H9 (cell line): Measurements from ENCODE around the gene IBA57. TPM values are rescaled to one million over a fixed set of nuclear protein-coding genes. Genes with fewer than 3 reads are reported as not detected.

Experiments used
- DNase-seq: peaks from one replicate; pipeline ENCODE4 v3.0.0-alpha.2; 2017
- H2AFZ ChIP-seq: one replicate; pipeline ENCODE4 v1.6.1; 2013; ENCODE audit warnings: mild to moderate bottlenecking, low read length, control low read depth, moderate library complexity
- H2AK5ac ChIP-seq: 2 replicates; pipeline ENCODE4 v1.6.1; 2013; ENCODE audit warnings: low read length, control low read depth, mixed read lengths; ENCODE audit not compliant: insufficient read length
- H2BK120ac ChIP-seq: one replicate; pipeline ENCODE4 v1.6.1; 2013; ENCODE audit warnings: low read depth, mild to moderate bottlenecking, low read length, control low read depth, inconsistent platforms; ENCODE audit not compliant: poor library complexity, severe bottlenecking
- H2BK12ac ChIP-seq: 2 replicates; pipeline ENCODE4 v1.6.1; 2013; ENCODE audit warnings: low read length, control low read depth, mixed read lengths, low read depth; ENCODE audit not compliant: insufficient read length
- H2BK15ac ChIP-seq: 2 replicates; pipeline ENCODE4 v1.6.1; 2013; ENCODE audit warnings: low read depth, low read length, control low read depth
- H2BK20ac ChIP-seq: one replicate; pipeline ENCODE4 v1.6.1; 2013; ENCODE audit warnings: low read depth, mild to moderate bottlenecking, low read length, control low read depth, inconsistent platforms; ENCODE audit not compliant: poor library complexity, severe bottlenecking
- H2BK5ac ChIP-seq: 2 replicates; pipeline ENCODE4 v1.6.1; 2013; ENCODE audit warnings: low read length, control low read depth, mixed read lengths; ENCODE audit not compliant: insufficient read length
- H3K14ac ChIP-seq: 2 replicates; pipeline ENCODE4 v1.6.1; 2013; ENCODE audit warnings: low read length, control low read depth; ENCODE audit not compliant: insufficient read depth
- H3K18ac ChIP-seq: 2 replicates; pipeline ENCODE4 v1.6.1; 2013; ENCODE audit warnings: low read depth, mild to moderate bottlenecking, mixed read lengths, low read length, control low read depth; ENCODE audit not compliant: insufficient read length
- H3K23ac ChIP-seq: 2 replicates; pipeline ENCODE4 v1.6.1; 2013; ENCODE audit warnings: low read length, control low read depth, mixed read lengths, low read depth; ENCODE audit not compliant: insufficient read length
- H3K23me2 ChIP-seq: 2 replicates; pipeline ENCODE4 v1.6.1; 2013; ENCODE audit warnings: low read depth, mild to moderate bottlenecking, mixed read lengths, low read length, control low read depth; ENCODE audit not compliant: insufficient read length, poor library complexity, severe bottlenecking
- H3K27ac ChIP-seq: 2 replicates; pipeline ENCODE4 v1.5.1; 2013; ENCODE audit warnings: low read length, control low read depth, mixed read lengths, low read depth; ENCODE audit not compliant: insufficient read length
- H3K27me3 ChIP-seq: 2 replicates; pipeline ENCODE4 v1.6.1; 2013; ENCODE audit warnings: low read length, control low read depth, inconsistent platforms; ENCODE audit not compliant: insufficient read depth
- H3K4ac ChIP-seq: 2 replicates; pipeline ENCODE4 v1.6.1; 2013; ENCODE audit warnings: low read depth, mild to moderate bottlenecking, control low read depth, inconsistent platforms, low read length, moderate library complexity
- H3K4me1 ChIP-seq: 2 replicates; pipeline ENCODE4 v1.6.1; 2013; ENCODE audit warnings: low read length, control low read depth, inconsistent platforms; ENCODE audit not compliant: insufficient read depth
- H3K4me2 ChIP-seq: 2 replicates; pipeline ENCODE4 v1.6.1; 2013; ENCODE audit warnings: low read length, control low read depth, mixed read lengths; ENCODE audit not compliant: insufficient read length, insufficient read depth
- H3K56ac ChIP-seq: 2 replicates; pipeline ENCODE4 v1.6.1; 2013; ENCODE audit warnings: low read depth, mild to moderate bottlenecking, mixed read lengths, low read length, control low read depth; ENCODE audit not compliant: insufficient read length
- H3K79me1 ChIP-seq: 2 replicates; pipeline ENCODE4 v1.6.1; 2013; ENCODE audit warnings: low read depth, mild to moderate bottlenecking, moderate library complexity, low read length, control low read depth, inconsistent platforms; ENCODE audit not compliant: insufficient read depth, poor library complexity, severe bottlenecking
- H3K79me2 ChIP-seq: 2 replicates; pipeline ENCODE4 v1.6.1; 2013; ENCODE audit warnings: low read length, control low read depth, inconsistent platforms; ENCODE audit not compliant: insufficient read depth
- H3K9ac ChIP-seq: 2 replicates; pipeline ENCODE4 v1.6.1; 2013; ENCODE audit warnings: low read length, control low read depth, mixed read lengths; ENCODE audit not compliant: insufficient read length; ENCODE audit errors: extremely low read depth
- H3K9me3 ChIP-seq: one replicate; pipeline ENCODE4 v1.6.1; 2013; ENCODE audit warnings: low read depth, low read length, inconsistent platforms; ENCODE audit not compliant: control insufficient read depth
- H3T11ph ChIP-seq: one replicate; pipeline ENCODE4 v1.6.1; 2013; ENCODE audit warnings: mild to moderate bottlenecking, low read length, control low read depth, inconsistent platforms
- H4K20me1 ChIP-seq: one replicate; pipeline ENCODE4 v1.6.1; 2013; ENCODE audit not compliant: control insufficient read depth, insufficient read length, insufficient read depth
- H4K5ac ChIP-seq: 2 replicates; pipeline ENCODE4 v1.6.1; 2013; ENCODE audit warnings: low read depth, mild to moderate bottlenecking, mixed read lengths, low read length, control low read depth; ENCODE audit not compliant: insufficient read length
- H4K8ac ChIP-seq: replicated peaks from 2 replicates; pipeline ENCODE4 v1.6.1; 2013; ENCODE audit warnings: low read length, control low read depth, mixed read lengths, low read depth; ENCODE audit not compliant: insufficient read length
- H4K91ac ChIP-seq: 2 replicates; pipeline ENCODE4 v1.6.1; 2013; ENCODE audit warnings: low read depth, mild to moderate bottlenecking, moderate library complexity, mixed read lengths, low read length, control low read depth; ENCODE audit not compliant: insufficient read length
- H3K27ac Mint-ChIP-seq, 3 experiments: 2 replicates in 2 of 3; 3 replicates in 1 of 3; pipeline ENCODE4 v1.8.0; 2020 to 2021; ENCODE audit warnings: mixed read lengths in 3 of 3, mild to moderate bottlenecking in 1 of 3, moderate library complexity in 1 of 3
- H3K27me3 Mint-ChIP-seq: 2 replicates; pipeline ENCODE4 v1.8.0; 2021; ENCODE audit warnings: low read depth, mild to moderate bottlenecking, moderate library complexity, mixed read lengths
- H3K36me3 Mint-ChIP-seq, 3 experiments: 2 replicates in 2 of 3; 3 replicates in 1 of 3; pipeline ENCODE4 v1.8.0; 2020 to 2021; ENCODE audit warnings: low read depth in 3 of 3, mixed read lengths in 3 of 3; ENCODE audit not compliant: insufficient read depth in 1 of 3
- H3K4me1 Mint-ChIP-seq, 2 experiments: 2 replicates each; pipeline ENCODE4 v1.8.0; 2020; ENCODE audit warnings: mixed read lengths in 2 of 2
- H3K4me3 Mint-ChIP-seq, 2 experiments: 2 replicates in 1 of 2; 3 replicates in 1 of 2; pipeline ENCODE4 v1.8.0; 2020 to 2021; ENCODE audit warnings: mild to moderate bottlenecking in 2 of 2, mixed read lengths in 2 of 2, moderate library complexity in 1 of 2
- H3K9me3 Mint-ChIP-seq, 2 experiments: 2 replicates in 1 of 2; 3 replicates in 1 of 2; pipeline ENCODE4 v1.8.0; 2020; ENCODE audit warnings: mild to moderate bottlenecking in 2 of 2, mixed read lengths in 2 of 2, moderate library complexity in 1 of 2
- CTCF ChIP-seq: fragments of 200-600 bp; sonication (generic); conservative IDR thresholded peaks from 3 replicates; pipeline ENCODE4 v1.8.0; 2021; ENCODE audit warnings: antibody characterized with exemption, mild to moderate bottlenecking
- WGBS: extraction: QIAGEN DNeasy Blood & Tissue Kit; methylation state at CpG from one replicate; pipeline ENCODE4 v1.1.7; 2013; ENCODE audit warnings: missing lambda C conversion rate, low lambda C conversion rate, mixed read lengths; ENCODE audit not compliant: insufficient read length; ENCODE audit errors: extremely low coverage; 5-methylcytosine and 5-hydroxymethylcytosine counted together
- total RNA-seq: library from RNA; stranded (reverse); gene quantifications from 2 replicates; pipeline ENCODE4 v1.2.1, GENCODE V29; 2021

Gene IBA57
- total RNA-seq, 1 experiment from 2014 or later = 12.6 TPM

- H3K23me2 ChIP-seq = peaks cover 3% of the 10 kb centered on the region
- H2AK5ac ChIP-seq = no peak overlapping the region
- Mint-ChIP-seq H3K9me3 (no peaks in the 10 kb centered on the region), H3K36me3 (no peaks in the 10 kb centered on the region), H3K27me3 (peaks cover 77% of the 10 kb centered on the region), H3K4me3 (no peak overlapping the region), H3K4me1 (peaks cover 6 to 9% of the 10 kb centered on the region in 2 experiments; a peak in 3 of 4 replicates), H3K27ac (no peak overlapping the region)
- no peaks in the 10 kb centered on the region for H3K4me1 ChIP-seq
- no peak overlapping the region for H3K18ac ChIP-seq
- no peaks in the 10 kb centered on the region for H3K79me1 ChIP-seq
- no peak overlapping the region for H3K4me2 ChIP-seq
- no peak overlapping the region for H3K23ac ChIP-seq
- no peak overlapping the region for H2BK12ac ChIP-seq
- no peaks in the 10 kb centered on the region for H3K9me3 ChIP-seq
- no peaks in the 10 kb centered on the region for H3K79me2 ChIP-seq
- H4K8ac ChIP-seq = no peak overlapping the region
- H2BK5ac ChIP-seq = no peak overlapping the region
- TF ChIP-seq CTCF = no peak
- H2BK20ac ChIP-seq = no peak overlapping the region
- no peak overlapping the region for H3K56ac ChIP-seq
- DNase-seq = no peak
- no CpG with 5 or more reads among the region's 12 CpGs for WGBS
- no peaks in the 10 kb centered on the region for H4K20me1 ChIP-seq
- H2BK15ac ChIP-seq = no peak overlapping the region
- no peak overlapping the region for H3K14ac ChIP-seq
- no peak overlapping the region for H3K4ac ChIP-seq
- no peak overlapping the region for H3T11ph ChIP-seq
- H3K27ac ChIP-seq = no peak overlapping the region
- no peak overlapping the region for H4K91ac ChIP-seq
- H2BK120ac ChIP-seq = no peak overlapping the region
- no peak overlapping the region for H2AFZ ChIP-seq
- H4K5ac ChIP-seq = no peak overlapping the region
- no peak overlapping the region for H3K9ac ChIP-seq
- H3K27me3 ChIP-seq = peaks cover 3% of the 10 kb centered on the region; the same call in 1 of the 2 replicates
These were observed 31.0 kb upstream of the IBA57 start for GRCh38 chr1:228134591-228134990.
